ENCODE results near the gene PHETA1.

PHETA1 gene

GRCh38 chr12:111318450-111318849, 50.4 kb downstream of the PHETA1 start:
- Histone ChIP-seq H3K79me2 (ENCODE audit: control insufficient read depth, low read length) (no peaks in the 10 kb centered on the region), H4K20me1 (ENCODE audit: control insufficient read depth, insufficient read depth, low read depth, low read length) (no peaks in the 10 kb centered on the region), H3K27ac (ENCODE audit: low read depth, low read length) (no peak overlapping the region), H3K4me3 (ENCODE audit: low read length) (no peak overlapping the region), H3K9me2 (replicated peaks; ENCODE audit: control insufficient read depth, low read length) (no peaks in the 10 kb centered on the region), H3K4me1 (ENCODE audit: control insufficient read depth, low read length) (no peaks in the 10 kb centered on the region), H3K27me3 (ENCODE audit: control insufficient read depth, low read length) (no peaks in the 10 kb centered on the region), H3K9me3 (ENCODE audit: control insufficient read depth, insufficient read depth, low read length) (no peaks in the 10 kb centered on the region), H3K36me3 (ENCODE audit: control insufficient read depth, low read length) (no peaks in the 10 kb centered on the region), H3K4me2 (ENCODE audit: low read length) (no peak overlapping the region), H3F3A (ENCODE audit: control insufficient read depth, insufficient read depth) (no peaks in the 10 kb centered on the region)
- no peak for TF ChIP-seq EZH2phosphoT487 (IDR thresholded peaks at IDR 0.05; ENCODE audit: borderline replicate concordance, low read length)
- TF ChIP-seq CTCF (IDR thresholded peaks at IDR 0.05; ENCODE audit: low read depth, low read length, poor library complexity, severe bottlenecking) = no peak

- Histone ChIP-seq H3K36me3 (ENCODE audit: control insufficient read depth, low read length) (no peaks in the 10 kb centered on the region), H3K4me1 (ENCODE audit: control insufficient read depth, low read length) (no peaks in the 10 kb centered on the region), H3K9me2 (replicated peaks; ENCODE audit: control insufficient read depth, low read length) (no peaks in the 10 kb centered on the region), H3F3A (ENCODE audit: control insufficient read depth, insufficient read depth) (no peaks in the 10 kb centered on the region), H3K4me3 (ENCODE audit: low read length) (no peak overlapping the region), H3K9me3 (ENCODE audit: control insufficient read depth, insufficient read depth, low read length) (no peaks in the 10 kb centered on the region), H3K27ac (ENCODE audit: low read depth, low read length) (no peak overlapping the region), H3K79me2 (ENCODE audit: control insufficient read depth, low read length) (no peaks in the 10 kb centered on the region), H4K20me1 (ENCODE audit: control insufficient read depth, insufficient read depth, low read depth, low read length) (no peaks in the 10 kb centered on the region), H3K4me2 (ENCODE audit: low read length) (no peak overlapping the region), H3K27me3 (ENCODE audit: control insufficient read depth, low read length) (no peaks in the 10 kb centered on the region)
- TF ChIP-seq CTCF (IDR thresholded peaks at IDR 0.05; ENCODE audit: low read depth, low read length, poor library complexity, severe bottlenecking) (no peak), EZH2phosphoT487 (IDR thresholded peaks at IDR 0.05; ENCODE audit: borderline replicate concordance, low read length) (no peak)
These were observed 52.2 kb downstream of the PHETA1 start for GRCh38 chr12:111316671-111317070.

GRCh38 chr12:111314953-111315539, 53.8 kb downstream of the PHETA1 start:
- H3K4me3 ChIP-seq (ENCODE audit: low read length) = no peak overlapping the region
- no peaks in the 10 kb centered on the region for H3K4me1 ChIP-seq (ENCODE audit: control insufficient read depth, low read length)
- no peak overlapping the region for H3K4me2 ChIP-seq (ENCODE audit: low read length)
- H4K20me1 ChIP-seq (ENCODE audit: control insufficient read depth, insufficient read depth, low read depth, low read length) = no peaks in the 10 kb centered on the region
- no peaks in the 10 kb centered on the region for H3K36me3 ChIP-seq (ENCODE audit: control insufficient read depth, low read length)
- no peaks in the 10 kb centered on the region for H3F3A ChIP-seq (ENCODE audit: control insufficient read depth, insufficient read depth)
- TF ChIP-seq CTCF (IDR thresholded peaks at IDR 0.05; ENCODE audit: low read depth, low read length, poor library complexity, severe bottlenecking) (no peak), EZH2phosphoT487 (IDR thresholded peaks at IDR 0.05; ENCODE audit: borderline replicate concordance, low read length) (no peak)
- H3K9me2 ChIP-seq (replicated peaks; ENCODE audit: control insufficient read depth, low read length) = no peaks in the 10 kb centered on the region
- H3K27me3 ChIP-seq (ENCODE audit: control insufficient read depth, low read length) = no peaks in the 10 kb centered on the region
- H3K27ac ChIP-seq (ENCODE audit: low read depth, low read length) = no peak overlapping the region
- no peaks in the 10 kb centered on the region for H3K79me2 ChIP-seq (ENCODE audit: control insufficient read depth, low read length)
- no peaks in the 10 kb centered on the region for H3K9me3 ChIP-seq (ENCODE audit: control insufficient read depth, insufficient read depth, low read length)
